ENCODE measurements around the gene HSBP1L1. TPM values are rescaled to one million over a fixed set of nuclear protein-coding genes. Genes with fewer than 3 reads are reported as not detected.
A peak's percentile ranks its signal among the peaks of the same experiment; 100 is the strongest.

Gene HSBP1L1
- total and polyA plus RNA-seq, 5 donors, result 9.9 to 18.8 (median 11.8) TPM

GRCh38 chr18:79963658-79964329 lies 649 bp upstream of the HSBP1L1 start:
- Histone ChIP-seq H3K4me1 (ENCODE audit: control insufficient read depth, insufficient read depth, low read length) (peaks cover 3% of the 10 kb centered on the region), H3K9me3 (ENCODE audit: control insufficient read depth, low read length) (no peaks in the 10 kb centered on the region), H3K27me3 (ENCODE audit: control insufficient read depth, insufficient read depth) (no peaks in the 10 kb centered on the region), H3K4me3 (ENCODE audit: low read length) (peak overlapping the region; percentile 92), H3K27ac (ENCODE audit: low read length) (no peak overlapping the region)
- WGBS, result 87% methylated on average over 30 of the region's 30 CpGs
- DNase-seq (no peak), ATAC-seq (no peak)
- intact Hi-C loops (cut with DNase I), result no loop called here

- intact Hi-C loops (cut with DNase I), result no loop called here
- H3K4me1 ChIP-seq (ENCODE audit: control insufficient read depth, insufficient read depth, low read length), result peaks cover 3% of the 10 kb centered on the region
- H3K9me3 ChIP-seq (ENCODE audit: control insufficient read depth, low read length), result no peaks in the 10 kb centered on the region
- WGBS, result 10% methylated on average over 24 of the region's 24 CpGs
- DNase-seq, result peak in 2 of 3 donors; percentile 61 to 71
- no peaks in the 10 kb centered on the region for H3K27me3 ChIP-seq (ENCODE audit: control insufficient read depth, insufficient read depth)
- peak overlapping the region; percentile 92 for H3K4me3 ChIP-seq (ENCODE audit: low read length)
- ATAC-seq, result peak; percentile 60 to 74
- H3K27ac ChIP-seq (ENCODE audit: low read length), result peak overlapping the region; percentile 60
Observed at GRCh38 chr18:79965119-79965902, 868 bp downstream of the HSBP1L1 start.

- ATAC-seq (no peak), DNase-seq (no peak)
- 85% methylated on average over 12 of the region's 12 CpGs for WGBS
- H3K27me3 ChIP-seq (ENCODE audit: control insufficient read depth, insufficient read depth), result no peaks in the 10 kb centered on the region
- intact Hi-C loops (cut with DNase I), result no loop called here
- H3K4me3 ChIP-seq (ENCODE audit: low read length), result no peak overlapping the region
- H3K4me1 ChIP-seq (ENCODE audit: control insufficient read depth, insufficient read depth, low read length), result peaks cover 1% of the 10 kb centered on the region
- H3K9me3 ChIP-seq (ENCODE audit: control insufficient read depth, low read length), result no peaks in the 10 kb centered on the region
- H3K27ac ChIP-seq (ENCODE audit: low read length), result no peak overlapping the region
Observed at GRCh38 chr18:79970419-79971133, 6.1 kb downstream of the HSBP1L1 start.

- 89% methylated on average over 17 of the region's 17 CpGs for WGBS
- no peak overlapping the region for H3K4me3 ChIP-seq (ENCODE audit: low read length)
- ATAC-seq (no peak), DNase-seq (no peak)
- intact Hi-C loops (cut with DNase I), result no loop called here
- no peak overlapping the region for H3K27ac ChIP-seq (ENCODE audit: low read length)
- no peaks in the 10 kb centered on the region for H3K27me3 ChIP-seq (ENCODE audit: control insufficient read depth, insufficient read depth)
- no peaks in the 10 kb centered on the region for H3K9me3 ChIP-seq (ENCODE audit: control insufficient read depth, low read length)
- no peaks in the 10 kb centered on the region for H3K4me1 ChIP-seq (ENCODE audit: control insufficient read depth, insufficient read depth, low read length)
Observed at GRCh38 chr18:79971211-79971952, 6.9 kb downstream of the HSBP1L1 start.

GRCh38 chr18:79971986-79972385 lies 7.5 kb downstream of the HSBP1L1 start:
- ATAC-seq (no peak), DNase-seq (no peak)
- intact Hi-C loops (cut with DNase I), result no loop called here
- Histone ChIP-seq H3K4me3 (ENCODE audit: low read length) (no peak overlapping the region), H3K27ac (ENCODE audit: low read length) (no peak overlapping the region), H3K4me1 (ENCODE audit: control insufficient read depth, insufficient read depth, low read length) (no peaks in the 10 kb centered on the region), H3K9me3 (ENCODE audit: control insufficient read depth, low read length) (no peaks in the 10 kb centered on the region), H3K27me3 (ENCODE audit: control insufficient read depth, insufficient read depth) (no peaks in the 10 kb centered on the region)
- WGBS, result 91% methylated on average over 9 of the region's 9 CpGs

- Histone ChIP-seq H3K4me1 (ENCODE audit: control insufficient read depth, insufficient read depth, low read length) (no peaks in the 10 kb centered on the region), H3K9me3 (ENCODE audit: control insufficient read depth, low read length) (no peaks in the 10 kb centered on the region), H3K4me3 (ENCODE audit: low read length) (no peak overlapping the region), H3K27me3 (ENCODE audit: control insufficient read depth, insufficient read depth) (no peaks in the 10 kb centered on the region), H3K27ac (ENCODE audit: low read length) (no peak overlapping the region)
- intact Hi-C loops (cut with DNase I), result no loop called here
- 96% methylated on average over 3 of the region's 3 CpGs for WGBS
- ATAC-seq (no peak), DNase-seq (no peak)
Observed at GRCh38 chr18:79972720-79973119, 8.3 kb downstream of the HSBP1L1 start.

- no peak overlapping the region for H3K4me3 ChIP-seq (ENCODE audit: low read length)
- H3K27me3 ChIP-seq (ENCODE audit: control insufficient read depth, insufficient read depth), result no peaks in the 10 kb centered on the region
- intact Hi-C loops (cut with DNase I), result no loop called here
- 89% methylated on average over 16 of the region's 16 CpGs for WGBS
- no peaks in the 10 kb centered on the region for H3K4me1 ChIP-seq (ENCODE audit: control insufficient read depth, insufficient read depth, low read length)
- ATAC-seq, result no peak
- no peak for DNase-seq
- no peaks in the 10 kb centered on the region for H3K9me3 ChIP-seq (ENCODE audit: control insufficient read depth, low read length)
- no peak overlapping the region for H3K27ac ChIP-seq (ENCODE audit: low read length)
Observed at GRCh38 chr18:79973517-79973916, 9.1 kb downstream of the HSBP1L1 start.

GRCh38 chr18:79974025-79974654 lies 9.7 kb downstream of the HSBP1L1 start:
- Histone ChIP-seq H3K27ac (ENCODE audit: low read length) (no peak overlapping the region), H3K9me3 (ENCODE audit: control insufficient read depth, low read length) (no peaks in the 10 kb centered on the region), H3K4me3 (ENCODE audit: low read length) (no peak overlapping the region), H3K27me3 (ENCODE audit: control insufficient read depth, insufficient read depth) (no peaks in the 10 kb centered on the region), H3K4me1 (ENCODE audit: control insufficient read depth, insufficient read depth, low read length) (no peaks in the 10 kb centered on the region)
- intact Hi-C loops (cut with DNase I), result no loop called here
- no peak for DNase-seq
- WGBS, result 95% methylated on average over 4 of the region's 4 CpGs
- ATAC-seq, result no peak

- 82% methylated on average over 4 of the region's 4 CpGs for WGBS
- H3K4me3 ChIP-seq (ENCODE audit: low read length), result no peak overlapping the region
- no peak for ATAC-seq
- no peaks in the 10 kb centered on the region for H3K9me3 ChIP-seq (ENCODE audit: control insufficient read depth, low read length)
- no peak for DNase-seq
- H3K27ac ChIP-seq (ENCODE audit: low read length), result no peak overlapping the region
- intact Hi-C loops (cut with DNase I), result no loop called here
- H3K27me3 ChIP-seq (ENCODE audit: control insufficient read depth, insufficient read depth), result no peaks in the 10 kb centered on the region
- no peaks in the 10 kb centered on the region for H3K4me1 ChIP-seq (ENCODE audit: control insufficient read depth, insufficient read depth, low read length)
Observed at GRCh38 chr18:79975043-79975442, 10.6 kb downstream of the HSBP1L1 start.

GRCh38 chr18:79975985-79976680 lies 11.7 kb downstream of the HSBP1L1 start:
- H3K27ac ChIP-seq (ENCODE audit: low read length), result no peak overlapping the region
- H3K4me1 ChIP-seq (ENCODE audit: control insufficient read depth, insufficient read depth, low read length), result no peaks in the 10 kb centered on the region
- ATAC-seq (peak; percentile 39 to 63), DNase-seq (peak in 1 of 3 donors; percentile 71)
- intact Hi-C loops (cut with DNase I), result no loop called here
- H3K27me3 ChIP-seq (ENCODE audit: control insufficient read depth, insufficient read depth), result no peaks in the 10 kb centered on the region
- 74% methylated on average over 14 of the region's 14 CpGs for WGBS
- H3K9me3 ChIP-seq (ENCODE audit: control insufficient read depth, low read length), result no peaks in the 10 kb centered on the region
- no peak overlapping the region for H3K4me3 ChIP-seq (ENCODE audit: low read length)

Data from right cardiac atrium (tissue), 5 donors.